Posterior vena cava (tissue), 2 donors: Measurements from ENCODE around the gene CFAP221. TPM values are rescaled to one million over a fixed set of nuclear protein-coding genes. Genes with fewer than 3 reads are reported as not detected.

Experiments used
- DNase-seq: peaks from one replicate; pipeline ENCODE4 v3.0.0-alpha.2; 2020; ENCODE audit warnings: low spot score
- intact Hi-C, 2 donors: fragments of 100-400 bp; cut with DNase I; formaldehyde crosslinking; loops; one replicate each; pipeline versions ENCODE4 v1.14.1 to v1.14.2; 2022 to 2023
- total RNA-seq, 2 donors: library from RNA; stranded (reverse); fragmentation: NEBNext Ultra II Directional; extraction: Animal tissue kit (Norgen Biotek cat#: 25700); gene quantifications; one replicate each; pipeline ENCODE4 v1.2.1, GENCODE V29; 2021
- donor health status: DM: yes; HTN: yes; CAD: no.
- donor health status: DM: yes; HTN: yes; CAD: no.

The CFAP221 gene
- total RNA-seq, 2 donors from 2014 or later: 3.2 to 3.4 TPM

GRCh38 chr2:119671752-119672151 lies 127.5 kb downstream of the CFAP221 start:
- DNase-seq: no peak
- intact Hi-C loops: no loop called here

- intact Hi-C loops: no loop called here
Measured at GRCh38 chr2:119672161-119672862, 128.1 kb downstream of the CFAP221 start.

GRCh38 chr2:119673796-119674195 lies 129.5 kb downstream of the CFAP221 start:
- peak; percentile 55 for DNase-seq
- intact Hi-C loops: no loop called here

More at GRCh38 chr2:119672161-119672862, 128.1 kb downstream of the CFAP221 start:
- peak; percentile 19 for DNase-seq

GRCh38 chr2:119674711-119675500 lies 130.7 kb downstream of the CFAP221 start:
- peak; percentile 73 for DNase-seq
- intact Hi-C loops: no loop called here

- intact Hi-C loops: no loop called here
- DNase-seq: peak; percentile 76
Measured at GRCh38 chr2:119678021-119678656, 133.9 kb downstream of the CFAP221 start.

- intact Hi-C loops: no loop called here
- no peak for DNase-seq
Measured at GRCh38 chr2:119679526-119679837, 135.2 kb downstream of the CFAP221 start.

- intact Hi-C loops: no loop called here
Measured at GRCh38 chr2:119679846-119680245, 135.6 kb downstream of the CFAP221 start.

GRCh38 chr2:119680457-119681202 lies 136.4 kb downstream of the CFAP221 start:
- DNase-seq: peak; percentile 52
- intact Hi-C loops: no loop called here

More at GRCh38 chr2:119679846-119680245, 135.6 kb downstream of the CFAP221 start:
- peak; percentile 18 for DNase-seq

GRCh38 chr2:119681203-119681867 lies 137.1 kb downstream of the CFAP221 start:
- peak; percentile 68 for DNase-seq
- intact Hi-C loops: no loop called here

- no peak for DNase-seq
Measured at GRCh38 chr2:119681868-119682220, 137.6 kb downstream of the CFAP221 start.

GRCh38 chr2:119682578-119682977 lies 138.3 kb downstream of the CFAP221 start:
- DNase-seq: peak; percentile 59
- intact Hi-C loops: no loop called here

More at GRCh38 chr2:119681868-119682220, 137.6 kb downstream of the CFAP221 start:
- intact Hi-C loops: no loop called here

GRCh38 chr2:119683074-119683712 lies 138.9 kb downstream of the CFAP221 start:
- DNase-seq: peak; percentile 54

GRCh38 chr2:119683713-119684443 lies 139.6 kb downstream of the CFAP221 start:
- intact Hi-C loops: no loop called here
- peak; percentile 35 for DNase-seq

More at GRCh38 chr2:119683074-119683712, 138.9 kb downstream of the CFAP221 start:
- intact Hi-C loops: no loop called here

GRCh38 chr2:119684518-119684917 lies 140.3 kb downstream of the CFAP221 start:
- DNase-seq: peak; percentile 30
- intact Hi-C loops: no loop called here

- intact Hi-C loops: loop anchor here in 1 of 2 donors (5.0 kb wide), 1 partner anchor 436 kb away; no protein-coding TSS in a partner anchor
- DNase-seq: peak; percentile 63
Measured at GRCh38 chr2:119688616-119689015, 144.4 kb downstream of the CFAP221 start.

GRCh38 chr2:119689218-119689617 lies 145.0 kb downstream of the CFAP221 start:
- intact Hi-C loops: loop anchor here in 1 of 2 donors (5.0 kb wide), 1 partner anchor 437 kb away; no protein-coding TSS in a partner anchor
- no peak for DNase-seq

- intact Hi-C loops: no loop called here
- DNase-seq: peak; percentile 35
Measured at GRCh38 chr2:119691189-119691588, 146.9 kb downstream of the CFAP221 start.
